Rectal smooth muscle tissue (tissue), 1 donor: ENCODE results near the gene LRRC75B.
A peak's percentile ranks its signal among the peaks of the same experiment; 100 is the strongest.
"Not testable (repeated sequence)": the region's sequence is repeated elsewhere in the genome, so short reads cannot be mapped to it uniquely, and the experiment has no call there.

Experiments used
- H3K27ac ChIP-seq: one replicate; pipeline ENCODE4 v1.7.0; 2013; ENCODE audit warnings: low read depth, low read length, inconsistent platforms
- H3K27me3 ChIP-seq: one replicate; pipeline ENCODE4 v1.7.0; 2013; ENCODE audit warnings: low read length; ENCODE audit not compliant: control insufficient read depth, insufficient read depth
- H3K36me3 ChIP-seq: one replicate; pipeline ENCODE4 v1.7.0; 2013; ENCODE audit warnings: low read length; ENCODE audit not compliant: control insufficient read depth, insufficient read depth
- H3K4me1 ChIP-seq: one replicate; pipeline ENCODE4 v1.7.0; 2013; ENCODE audit warnings: low read length; ENCODE audit not compliant: control insufficient read depth, insufficient read depth
- H3K4me3 ChIP-seq: one replicate; pipeline ENCODE4 v1.7.0; 2013; ENCODE audit warnings: low read length
- H3K9ac ChIP-seq: one replicate; pipeline ENCODE4 v1.7.0; 2013; ENCODE audit warnings: low read length

Gene LRRC75B

GRCh38 chr22:24597076-24597475, 4.2 kb upstream of the LRRC75B start:
- not testable (repeated sequence) for H3K27ac ChIP-seq, H3K27me3 ChIP-seq, H3K9ac ChIP-seq, H3K36me3 ChIP-seq, H3K4me3 ChIP-seq, H3K4me1 ChIP-seq

GRCh38 chr22:24595863-24596262, 3.0 kb upstream of the LRRC75B start:
- no peaks in the 10 kb centered on the region for H3K36me3 ChIP-seq
- H3K9ac ChIP-seq = no peak overlapping the region
- H3K27me3 ChIP-seq = no peaks in the 10 kb centered on the region
- H3K4me1 ChIP-seq = peaks cover 5% of the 10 kb centered on the region
- H3K27ac ChIP-seq = no peak overlapping the region
- no peak overlapping the region for H3K4me3 ChIP-seq

DNA sequence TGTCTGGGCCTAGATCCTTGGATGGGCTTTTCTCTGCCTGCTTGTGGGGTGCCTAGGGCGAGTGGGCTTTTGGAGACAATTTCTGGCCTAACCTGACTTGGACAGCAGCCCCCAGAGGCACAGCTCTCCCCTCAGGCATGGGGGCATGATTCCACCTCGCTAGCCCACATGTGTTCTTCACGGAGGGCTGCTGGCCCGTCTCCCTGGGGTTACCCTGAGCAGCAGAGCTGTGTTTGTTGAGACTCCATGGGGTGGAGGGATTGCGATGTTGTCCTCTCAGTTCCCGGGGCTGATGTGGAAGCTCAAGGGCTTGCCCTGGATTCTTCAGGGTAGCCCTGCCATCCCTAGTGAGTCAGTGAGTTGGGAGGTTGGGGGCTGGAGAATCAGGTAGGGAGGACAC, 2.4 kb upstream of the LRRC75B start:
- Histone ChIP-seq H3K4me3 (no peak overlapping the region), H3K9ac (no peak overlapping the region), H3K27ac (no peak overlapping the region), H3K36me3 (no peaks in the 10 kb centered on the region), H3K4me1 (peaks cover 5% of the 10 kb centered on the region), H3K27me3 (no peaks in the 10 kb centered on the region)

- Histone ChIP-seq H3K27ac (no peak overlapping the region), H3K27me3 (no peaks in the 10 kb centered on the region), H3K4me1 (peaks cover 5% of the 10 kb centered on the region), H3K36me3 (no peaks in the 10 kb centered on the region), H3K9ac (no peak overlapping the region), H3K4me3 (no peak overlapping the region)
Observed at GRCh38 chr22:24594569-24595120, 1.8 kb upstream of the LRRC75B start.

DNA sequence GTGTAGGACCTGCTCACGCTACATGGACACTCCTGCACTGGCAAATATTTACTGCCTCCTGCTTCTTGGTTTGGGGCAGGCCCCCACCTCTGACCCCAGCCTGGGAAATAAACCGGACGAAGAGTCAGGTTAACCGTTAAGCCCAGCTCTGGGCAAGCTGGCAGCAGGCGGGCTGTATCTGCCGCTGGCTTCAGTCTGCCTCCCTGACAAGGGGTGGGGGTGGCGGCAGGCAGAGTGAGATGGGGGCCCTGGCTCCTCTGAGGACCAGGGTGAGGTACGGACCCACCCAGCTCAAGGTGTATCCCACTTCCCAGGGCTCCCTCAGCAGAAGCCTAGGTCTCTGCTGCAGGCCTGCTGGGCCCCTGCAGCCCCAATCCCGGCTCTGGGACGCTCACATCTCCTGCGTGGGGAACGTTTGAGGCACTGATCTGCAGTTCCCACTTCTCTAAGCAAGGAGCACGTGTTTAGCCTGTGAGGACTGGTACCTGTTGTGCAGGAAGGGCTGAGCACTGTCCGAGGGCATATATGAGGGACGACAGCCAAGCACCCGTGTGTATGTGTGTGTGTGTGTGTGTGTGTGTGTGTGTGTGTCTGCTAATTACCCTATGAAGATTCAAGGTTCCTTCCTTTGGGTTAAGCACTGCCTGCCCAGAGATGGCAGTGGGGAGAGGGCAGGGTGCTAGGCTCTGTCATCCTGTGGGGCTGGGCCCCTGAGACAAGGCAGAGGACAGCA, 1.1 kb upstream of the LRRC75B start:
- no peak overlapping the region for H3K4me3 ChIP-seq
- peaks cover 5% of the 10 kb centered on the region for H3K4me1 ChIP-seq
- no peak overlapping the region for H3K27ac ChIP-seq
- peaks cover under 1% of the 10 kb centered on the region for H3K36me3 ChIP-seq
- no peaks in the 10 kb centered on the region for H3K27me3 ChIP-seq
- H3K9ac ChIP-seq = no peak overlapping the region

- H3K27me3 ChIP-seq, H3K36me3 ChIP-seq, H3K4me1 ChIP-seq: not testable (repeated sequence)
- Histone ChIP-seq H3K9ac (peak overlapping the region; percentile 24), H3K27ac (peak overlapping the region; percentile 82), H3K4me3 (peak overlapping the region; percentile 74)
Observed at GRCh38 chr22:24593559-24593835, 624 bp upstream of the LRRC75B start.

DNA sequence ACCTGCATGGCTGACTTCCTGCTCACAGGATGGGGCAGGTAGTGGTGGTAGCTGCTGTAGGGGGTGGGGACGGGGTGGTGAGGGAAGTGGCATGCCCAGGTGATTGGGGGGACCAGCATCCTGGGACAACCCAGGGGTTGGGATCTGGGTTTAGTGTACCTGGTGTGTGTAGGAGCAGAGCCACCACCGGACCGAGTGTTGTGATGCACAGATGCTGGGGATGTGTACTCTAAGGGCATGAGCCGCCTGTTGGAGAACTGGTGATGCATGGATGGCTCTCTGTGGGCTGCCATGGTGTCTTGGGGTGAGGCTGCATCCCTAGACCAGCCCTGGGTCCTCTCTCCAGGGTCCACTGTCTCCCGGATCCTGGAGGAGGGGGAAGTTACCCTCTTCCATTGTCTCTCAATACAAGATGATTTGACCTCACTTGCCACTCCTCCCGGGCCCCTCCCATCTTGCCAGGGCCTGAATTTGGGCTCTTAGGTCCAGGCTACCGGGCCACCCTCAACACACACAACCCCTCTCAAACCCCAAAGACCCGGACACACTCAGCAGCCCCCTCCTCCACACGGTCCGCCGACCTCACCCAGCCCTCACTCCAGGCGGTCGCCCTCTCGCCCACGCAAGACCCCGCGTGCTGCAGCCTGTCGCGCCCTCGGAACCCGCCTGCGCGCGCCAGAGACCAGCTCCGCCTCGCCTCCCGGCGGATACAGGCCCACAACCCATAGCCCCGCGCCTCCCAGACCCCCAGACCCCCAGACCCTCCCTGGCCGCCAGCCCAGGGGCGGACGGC, 619 bp downstream of the LRRC75B start:
- peaks cover 5% of the 10 kb centered on the region for H3K4me1 ChIP-seq
- peak overlapping the region; percentile 82 for H3K27ac ChIP-seq
- H3K9ac ChIP-seq = peak overlapping the region; percentile 33

GRCh38 chr22:24591286-24591830, 1.5 kb downstream of the LRRC75B start:
- Histone ChIP-seq H3K9ac (no peak overlapping the region), H3K27ac (no peak overlapping the region), H3K27me3 (no peaks in the 10 kb centered on the region)

More for the DNA sequence above, 619 bp downstream of the LRRC75B start:
- no peaks in the 10 kb centered on the region for H3K27me3 ChIP-seq
- H3K4me3 ChIP-seq = peak overlapping the region; percentile 74
- peaks cover 9% of the 10 kb centered on the region for H3K36me3 ChIP-seq

DNA sequence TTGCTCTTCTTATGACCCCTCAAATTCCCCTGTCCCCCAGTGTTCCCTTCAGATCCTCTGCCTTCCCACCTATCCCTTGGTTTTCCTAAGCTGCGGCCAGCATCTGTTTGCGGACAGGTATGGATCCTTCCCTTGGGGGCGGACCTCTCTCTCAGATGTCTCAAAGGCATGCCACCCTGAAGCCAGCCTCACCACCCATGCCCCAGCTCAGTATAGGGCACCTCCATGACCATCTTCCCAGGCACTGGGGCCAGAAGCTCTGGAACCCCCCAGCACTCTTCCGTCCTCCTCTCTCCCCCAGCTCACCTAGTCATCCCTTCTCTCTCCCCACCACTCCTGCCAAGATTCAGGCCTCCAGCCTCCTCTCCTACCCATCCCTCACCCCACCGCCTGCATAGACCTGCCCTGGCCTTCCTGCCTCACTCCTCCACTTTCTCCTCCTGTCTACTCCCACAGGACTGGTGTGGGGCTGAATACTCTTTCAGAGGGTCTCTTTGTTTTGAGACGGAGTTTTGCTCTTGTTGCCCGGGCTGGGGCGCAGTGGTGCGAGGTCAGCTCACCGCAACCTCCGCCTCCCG, 2.2 kb downstream of the LRRC75B start:
- no peaks in the 10 kb centered on the region for H3K27me3 ChIP-seq
- peaks cover 10% of the 10 kb centered on the region for H3K36me3 ChIP-seq
- H3K9ac ChIP-seq = no peak overlapping the region
- no peak overlapping the region for H3K4me3 ChIP-seq
- no peak overlapping the region for H3K27ac ChIP-seq
- H3K4me1 ChIP-seq = peaks cover 5% of the 10 kb centered on the region

More at GRCh38 chr22:24591286-24591830, 1.5 kb downstream of the LRRC75B start:
- Histone ChIP-seq H3K4me3 (no peak overlapping the region), H3K4me1 (peaks cover 5% of the 10 kb centered on the region), H3K36me3 (peaks cover 10% of the 10 kb centered on the region)

DNA sequence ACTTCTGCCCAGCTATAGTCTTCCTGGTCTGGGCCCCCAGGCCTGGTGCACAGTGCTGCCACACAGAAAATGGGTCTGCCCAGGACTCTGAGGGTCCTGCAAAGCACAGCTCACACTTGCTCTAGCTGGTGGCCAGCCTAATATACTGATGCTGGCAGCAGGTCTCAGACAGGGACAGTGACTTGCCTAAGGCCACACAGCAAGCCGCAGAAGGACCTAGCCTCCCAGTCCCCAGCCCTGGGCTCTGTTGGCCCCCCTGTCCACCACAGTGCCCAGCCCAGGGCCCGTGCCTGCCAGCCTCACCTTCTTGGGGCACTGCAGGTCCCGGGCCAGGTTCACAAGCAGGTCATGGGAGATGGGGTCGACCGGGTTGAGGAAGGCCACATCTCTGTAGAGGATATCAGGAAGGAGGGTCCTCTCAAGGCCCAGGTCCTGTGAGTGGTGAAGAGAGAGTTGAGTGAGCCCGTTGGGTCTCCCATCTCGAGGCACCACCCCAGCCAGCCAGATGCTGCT, 3.3 kb downstream of the LRRC75B start:
- no peaks in the 10 kb centered on the region for H3K27me3 ChIP-seq
- H3K9ac ChIP-seq = no peak overlapping the region
- no peak overlapping the region for H3K4me3 ChIP-seq
- peaks cover 5% of the 10 kb centered on the region for H3K4me1 ChIP-seq
- no peak overlapping the region for H3K27ac ChIP-seq
- H3K36me3 ChIP-seq = peaks cover 10% of the 10 kb centered on the region

GRCh38 chr22:24588757-24589481, 4.0 kb downstream of the LRRC75B start:
- Histone ChIP-seq H3K27ac (no peak overlapping the region), H3K9ac (no peak overlapping the region), H3K4me1 (peaks cover 5% of the 10 kb centered on the region), H3K4me3 (no peak overlapping the region), H3K36me3 (peaks cover 10% of the 10 kb centered on the region), H3K27me3 (no peaks in the 10 kb centered on the region)

- Histone ChIP-seq H3K27me3 (no peaks in the 10 kb centered on the region), H3K36me3 (peaks cover 10% of the 10 kb centered on the region), H3K9ac (no peak overlapping the region), H3K4me1 (peaks cover 5% of the 10 kb centered on the region), H3K27ac (no peak overlapping the region), H3K4me3 (no peak overlapping the region)
Observed at GRCh38 chr22:24588381-24588756, 4.5 kb downstream of the LRRC75B start.
